Measurements from ENCODE around the gene RLBP1. TPM values are rescaled to one million over a fixed set of nuclear protein-coding genes. Genes with fewer than 3 reads are reported as not detected.
A peak's percentile ranks its signal among the peaks of the same experiment; 100 is the strongest.

The RLBP1 gene
- total RNA-seq, 1 experiment from 2014 or later, result not detected

- no peaks in the 10 kb centered on the region for H3K4me1 Mint-ChIP-seq (ENCODE audit: low read depth, unreplicated experiment)
- intact Hi-C loops (cut with micrococcal nuclease; ENCODE audit: unreplicated experiment), result loop anchor here (1.0 to 10.0 kb wide), 3 partner anchors 120 to 303 kb away; no protein-coding TSS in a partner anchor
- no peak overlapping the region for H3K27ac Mint-ChIP-seq (ENCODE audit: unreplicated experiment)
- POLR2A ChIA-PET, result no interaction called here
- H3K27me3 Mint-ChIP-seq (ENCODE audit: insufficient read depth, unreplicated experiment), result no peaks in the 10 kb centered on the region
- peak; percentile 55 to 57 for DNase-seq
- H3K4me1 ChIP-seq, result no peaks in the 10 kb centered on the region
- H3K36me3 ChIP-seq (ENCODE audit: control insufficient read depth, insufficient read depth, low read length), result no peaks in the 10 kb centered on the region
- no peaks in the 10 kb centered on the region for H3K27me3 ChIP-seq (replicated peaks; ENCODE audit: control insufficient read depth, insufficient read depth, low read length)
- no peak overlapping the region for H3K4me3 Mint-ChIP-seq (ENCODE audit: unreplicated experiment)
- BruUV-seq (replicated peaks), result no TSS peak
- H3K4me3 ChIP-seq (ENCODE audit: low read depth, low read length), result no peak overlapping the region
- TF ChIP-seq CTCF (IDR thresholded peaks at IDR 0.05; ENCODE audit: insufficient read depth in 1 of 2, low read depth in 1 of 2, low read length in 1 of 2, severe bottlenecking in 1 of 2, unreplicated experiment in 1 of 2), result peak; percentile 81 to 84
- no peaks in the 10 kb centered on the region for H3K9me3 ChIP-seq
- CTCF ChIA-PET, result interaction anchor here (0.5 to 1.9 kb wide), 20 partner anchors 13 to 509 kb away, joined by 3 to 16 read pairs (median 4); partner anchors contain the start of gene ABHD2
- H3K9me3 Mint-ChIP-seq (ENCODE audit: unreplicated experiment), result no peaks in the 10 kb centered on the region
- peaks cover 18% of the 10 kb centered on the region for H3K36me3 Mint-ChIP-seq (ENCODE audit: insufficient read depth, unreplicated experiment)
Observed at GRCh38 chr15:89177633-89178306, 43.6 kb downstream of the RLBP1 start.

GRCh38 chr15:89177116-89177515 is 44.3 kb downstream of the RLBP1 start:
- ChIA-PET POLR2A (no interaction called here), CTCF (interaction anchor here (0.7 to 1.9 kb wide), 13 partner anchors 12 to 274 kb away, joined by 3 to 16 read pairs (median 5); partner anchors contain the start of gene ABHD2)
- TF ChIP-seq CTCF (IDR thresholded peaks at IDR 0.05; ENCODE audit: insufficient read depth in 1 of 2, low read depth in 1 of 2, low read length in 1 of 2, severe bottlenecking in 1 of 2, unreplicated experiment in 1 of 2), result no peak
- Histone ChIP-seq H3K9me3 (no peaks in the 10 kb centered on the region), H3K4me3 (ENCODE audit: low read depth, low read length) (no peak overlapping the region), H3K27me3 (replicated peaks; ENCODE audit: control insufficient read depth, insufficient read depth, low read length) (no peaks in the 10 kb centered on the region), H3K36me3 (ENCODE audit: control insufficient read depth, insufficient read depth, low read length) (no peaks in the 10 kb centered on the region), H3K4me1 (no peaks in the 10 kb centered on the region)
- no TSS peak for BruUV-seq (replicated peaks)
- Mint-ChIP-seq H3K4me3 (ENCODE audit: unreplicated experiment) (no peak overlapping the region), H3K27me3 (ENCODE audit: insufficient read depth, unreplicated experiment) (no peaks in the 10 kb centered on the region), H3K4me1 (ENCODE audit: low read depth, unreplicated experiment) (no peaks in the 10 kb centered on the region), H3K36me3 (ENCODE audit: insufficient read depth, unreplicated experiment) (peaks cover 15% of the 10 kb centered on the region), H3K9me3 (ENCODE audit: unreplicated experiment) (no peaks in the 10 kb centered on the region), H3K27ac (ENCODE audit: unreplicated experiment) (no peak overlapping the region)
- DNase-seq, result no peak
- intact Hi-C loops (cut with micrococcal nuclease; ENCODE audit: unreplicated experiment), result loop anchor here (1.0 to 10.0 kb wide), 3 partner anchors 120 to 302 kb away; no protein-coding TSS in a partner anchor

GRCh38 chr15:89175617-89176191 is 45.7 kb downstream of the RLBP1 start:
- no peaks in the 10 kb centered on the region for H3K9me3 Mint-ChIP-seq (ENCODE audit: unreplicated experiment)
- Histone ChIP-seq H3K27me3 (replicated peaks; ENCODE audit: control insufficient read depth, insufficient read depth, low read length) (no peaks in the 10 kb centered on the region), H3K9me3 (no peaks in the 10 kb centered on the region), H3K4me1 (no peaks in the 10 kb centered on the region), H3K36me3 (ENCODE audit: control insufficient read depth, insufficient read depth, low read length) (no peaks in the 10 kb centered on the region), H3K4me3 (ENCODE audit: low read depth, low read length) (no peak overlapping the region)
- no peak overlapping the region for H3K27ac Mint-ChIP-seq (ENCODE audit: unreplicated experiment)
- no peaks in the 10 kb centered on the region for H3K27me3 Mint-ChIP-seq (ENCODE audit: insufficient read depth, unreplicated experiment)
- ChIA-PET CTCF (no interaction called here), POLR2A (no interaction called here)
- H3K4me1 Mint-ChIP-seq (ENCODE audit: low read depth, unreplicated experiment), result no peaks in the 10 kb centered on the region
- DNase-seq, result no peak
- no peak overlapping the region for H3K4me3 Mint-ChIP-seq (ENCODE audit: unreplicated experiment)
- BruUV-seq (replicated peaks), result no TSS peak
- intact Hi-C loops (cut with micrococcal nuclease; ENCODE audit: unreplicated experiment), result loop anchor here (10.0 kb wide), 1 partner anchor 301 kb away; no protein-coding TSS in a partner anchor
- TF ChIP-seq CTCF (IDR thresholded peaks at IDR 0.05; ENCODE audit: insufficient read depth in 1 of 2, low read depth in 1 of 2, low read length in 1 of 2, severe bottlenecking in 1 of 2, unreplicated experiment in 1 of 2), result no peak
- H3K36me3 Mint-ChIP-seq (ENCODE audit: insufficient read depth, unreplicated experiment), result peaks cover 15% of the 10 kb centered on the region

Data from Caco-2 (cell line).